Fibroblast of villous mesenchyme (primary cell): ENCODE results near the gene PTPRQ. TPM values are rescaled to one million over a fixed set of nuclear protein-coding genes. Genes with fewer than 3 reads are reported as not detected.

Source experiments
- DNase-seq: peaks from one replicate; pipeline ENCODE4 v3.0.0-alpha.2; 2010; ENCODE audit warnings: low read depth
- H3K4me3 ChIP-seq: 2 replicates; pipeline ENCODE4 v1.5.1; 2011; ENCODE audit warnings: low read depth, mild to moderate bottlenecking, low read length
- total RNA-seq: library from RNA; depleted of rRNA; stranded (reverse); fragments of >200 nt; gene quantifications from 2 replicates; pipeline ENCODE4 v1.2.3, GENCODE V29; 2012
- TF ChIP-seq, protein P1 (sequence below): IDR thresholded peaks from 2 replicates; pipeline ENCODE4 v1.5.1; 2012; ENCODE audit warnings: low read depth, mild to moderate bottlenecking, low read length; ENCODE audit not compliant: insufficient read depth

The PTPRQ gene
- total RNA-seq, 1 donor: 5.6 TPM

DNA sequence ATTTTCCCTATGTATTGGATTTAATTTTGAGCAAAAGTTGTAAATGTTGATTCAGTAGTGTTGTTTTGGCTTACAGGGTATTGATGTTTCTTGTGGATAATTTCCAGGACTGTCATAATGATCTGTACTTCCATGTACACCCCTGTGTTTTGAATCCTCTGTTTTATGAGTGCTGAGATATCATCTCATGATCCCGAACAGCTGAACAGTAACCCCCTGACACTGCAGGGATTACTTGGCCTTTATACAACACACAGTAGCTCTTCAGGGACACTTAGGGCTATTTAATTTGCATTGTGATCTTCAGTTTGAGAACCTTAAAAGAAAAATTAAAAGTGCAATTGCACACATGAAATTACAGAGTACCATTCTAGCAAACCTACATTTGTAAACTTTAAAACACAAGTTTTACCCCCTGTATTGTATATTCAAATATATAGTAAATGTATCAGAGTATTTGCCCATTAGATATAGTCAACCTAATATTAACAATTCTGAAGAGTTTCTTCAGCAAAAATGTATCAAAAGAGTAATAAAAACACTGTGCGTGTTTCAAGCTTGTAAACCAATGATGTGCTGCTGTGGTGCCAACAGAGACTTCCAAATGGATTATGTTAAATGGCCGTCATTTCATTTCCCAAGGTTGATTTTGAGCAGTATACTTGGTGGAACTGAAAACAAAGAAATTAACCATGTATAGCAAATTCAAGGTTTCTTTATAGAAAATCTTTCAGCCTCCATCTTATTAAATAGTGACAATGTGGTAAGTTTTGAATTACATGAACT, 235.5 kb downstream of the PTPRQ start:
- TF ChIP-seq, protein P1, sequence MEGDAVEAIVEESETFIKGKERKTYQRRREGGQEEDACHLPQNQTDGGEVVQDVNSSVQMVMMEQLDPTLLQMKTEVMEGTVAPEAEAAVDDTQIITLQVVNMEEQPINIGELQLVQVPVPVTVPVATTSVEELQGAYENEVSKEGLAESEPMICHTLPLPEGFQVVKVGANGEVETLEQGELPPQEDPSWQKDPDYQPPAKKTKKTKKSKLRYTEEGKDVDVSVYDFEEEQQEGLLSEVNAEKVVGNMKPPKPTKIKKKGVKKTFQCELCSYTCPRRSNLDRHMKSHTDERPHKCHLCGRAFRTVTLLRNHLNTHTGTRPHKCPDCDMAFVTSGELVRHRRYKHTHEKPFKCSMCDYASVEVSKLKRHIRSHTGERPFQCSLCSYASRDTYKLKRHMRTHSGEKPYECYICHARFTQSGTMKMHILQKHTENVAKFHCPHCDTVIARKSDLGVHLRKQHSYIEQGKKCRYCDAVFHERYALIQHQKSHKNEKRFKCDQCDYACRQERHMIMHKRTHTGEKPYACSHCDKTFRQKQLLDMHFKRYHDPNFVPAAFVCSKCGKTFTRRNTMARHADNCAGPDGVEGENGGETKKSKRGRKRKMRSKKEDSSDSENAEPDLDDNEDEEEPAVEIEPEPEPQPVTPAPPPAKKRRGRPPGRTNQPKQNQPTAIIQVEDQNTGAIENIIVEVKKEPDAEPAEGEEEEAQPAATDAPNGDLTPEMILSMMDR: no peak
- H3K4me3 ChIP-seq: no peak overlapping the region
- peak; percentile 19 for DNase-seq

DNA sequence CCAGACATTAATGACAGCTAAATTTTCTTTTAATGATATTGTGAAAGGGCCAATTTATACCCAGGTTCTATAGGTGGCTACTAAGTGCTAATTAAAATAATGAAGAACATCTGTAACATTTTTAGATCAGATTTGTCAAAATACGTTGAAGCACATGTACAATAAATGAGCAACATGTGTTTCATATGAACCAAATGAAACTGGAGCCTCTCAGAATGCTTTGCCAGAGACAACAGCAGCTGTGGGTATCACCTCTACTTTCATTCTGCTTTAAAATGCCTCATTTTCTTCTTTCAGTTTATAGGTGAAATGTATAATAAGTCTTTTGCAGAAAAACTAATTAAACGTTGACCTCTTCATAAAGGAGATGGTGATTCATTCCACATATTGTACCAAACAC, 237.3 kb downstream of the PTPRQ start:
- TF ChIP-seq, protein P1: no peak
- no peak for DNase-seq
- H3K4me3 ChIP-seq: no peak overlapping the region

DNA sequence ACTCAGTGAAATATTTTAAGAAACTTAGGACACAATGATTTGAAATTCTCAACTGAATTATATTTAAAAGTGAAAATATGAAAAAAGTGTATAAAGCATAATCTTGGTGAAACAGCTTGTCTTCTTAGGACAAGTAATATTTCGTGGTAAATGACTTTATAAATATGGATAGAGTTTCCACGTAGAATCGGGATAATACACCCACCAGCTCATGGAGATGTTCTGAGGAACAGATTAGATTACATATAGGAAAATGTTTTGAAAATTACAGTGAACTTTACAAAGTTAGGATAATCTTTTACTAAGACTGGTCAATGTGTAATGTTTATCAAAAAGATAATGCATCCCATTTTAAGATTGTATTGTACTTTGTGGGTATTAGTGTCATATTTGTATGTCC, 237.8 kb downstream of the PTPRQ start:
- no peak overlapping the region for H3K4me3 ChIP-seq
- TF ChIP-seq, protein P1: no peak
- DNase-seq: no peak

DNA sequence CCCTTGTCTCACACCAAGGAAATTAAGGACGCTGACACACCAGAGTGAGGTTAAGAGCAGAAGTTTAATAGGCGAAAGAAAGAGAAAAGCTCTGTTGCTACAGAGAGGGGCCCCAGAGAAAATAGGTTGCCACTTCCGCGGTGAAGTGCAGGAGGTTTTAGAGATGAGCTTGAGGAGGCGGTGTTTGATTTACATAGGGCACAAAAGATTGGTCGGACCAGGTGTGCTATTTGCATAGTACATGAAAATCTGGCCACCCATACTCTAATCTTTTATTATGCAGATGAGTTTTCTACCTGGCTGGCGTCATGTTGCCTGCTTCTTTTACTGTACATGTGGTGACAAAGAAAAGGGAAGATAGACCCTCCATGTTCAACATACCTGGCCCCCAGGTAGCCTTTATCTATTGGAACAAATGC, 240.1 kb downstream of the PTPRQ start:
- TF ChIP-seq, protein P1: no peak
- DNase-seq: no peak
- H3K4me3 ChIP-seq: no peak overlapping the region

DNA sequence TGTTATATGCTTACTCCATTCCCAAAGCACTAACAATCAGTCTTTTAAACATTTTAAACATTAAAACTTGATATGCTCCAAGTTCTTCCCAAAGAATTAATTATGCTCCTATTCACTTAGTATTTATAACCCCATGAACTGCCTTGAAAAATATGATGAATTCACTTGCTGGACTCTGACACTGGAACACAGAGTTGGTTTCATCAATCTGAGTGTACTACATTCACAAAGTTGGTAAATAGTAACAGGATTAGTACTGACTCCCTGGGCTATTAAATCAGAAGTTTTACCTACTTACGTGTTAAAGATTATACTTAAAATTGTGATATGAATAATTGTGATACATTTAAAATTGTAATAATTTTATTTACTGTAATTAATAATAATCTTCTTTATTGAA, 246.1 kb downstream of the PTPRQ start:
- TF ChIP-seq, protein P1: no peak
- H3K4me3 ChIP-seq: no peak overlapping the region
- DNase-seq: no peak

DNA sequence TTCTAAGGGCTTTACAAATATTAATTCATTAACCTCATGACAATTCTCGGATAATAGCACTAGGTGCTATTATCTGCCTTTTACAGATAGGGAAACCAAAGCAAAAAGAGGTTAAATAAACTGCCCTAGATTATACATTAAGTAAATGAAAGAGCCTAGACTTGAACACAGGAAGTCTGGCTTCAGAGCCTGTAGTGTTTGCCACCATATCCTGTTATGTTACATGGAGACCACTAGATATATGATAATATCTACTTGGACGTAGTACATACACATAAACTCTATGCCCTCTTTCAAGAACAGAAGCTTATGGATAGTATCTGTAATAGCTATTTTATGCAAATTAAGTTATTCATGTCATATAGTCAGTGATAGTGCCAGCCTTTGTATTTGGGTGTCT, 246.5 kb downstream of the PTPRQ start:
- no peak overlapping the region for H3K4me3 ChIP-seq
- TF ChIP-seq, protein P1: no peak
- DNase-seq: no peak

DNA sequence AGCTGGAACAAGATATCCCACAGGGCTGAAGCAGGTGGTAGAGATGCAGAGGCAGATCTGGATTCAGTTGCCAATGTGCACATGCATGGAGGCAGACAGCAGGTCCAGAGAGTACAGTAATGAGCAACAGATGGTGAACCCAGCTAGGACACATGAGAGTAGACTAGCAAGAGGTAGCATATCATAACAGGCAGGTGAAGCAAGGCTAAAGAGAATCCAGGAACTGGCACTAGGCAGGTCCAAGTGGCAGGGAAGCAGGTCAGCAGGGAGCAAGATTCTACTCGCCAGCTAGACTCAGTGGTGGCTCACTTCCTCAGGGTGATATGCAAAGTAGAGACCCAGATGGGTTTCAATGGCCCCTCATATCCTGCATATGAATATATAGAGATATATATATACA, 248.1 kb downstream of the PTPRQ start:
- no peak for DNase-seq
- TF ChIP-seq, protein P1: no peak
- no peak overlapping the region for H3K4me3 ChIP-seq
